SK-N-SH treated with all-trans-retinoic acid at 6 μM for 48 hours (cell line): ENCODE data around the gene AP3S1.
"Not testable (repeated sequence)": the region's sequence is repeated elsewhere in the genome, so short reads cannot be mapped to it uniquely, and the experiment has no call there.

ENCODE experiments used
- ATAC-seq: fragments of 200-7000 bp; cut with Tn5 transposase; 3 replicates; pipeline ENCODE4 v1.9.1; 2020; ENCODE audit warnings: mild to moderate bottlenecking, moderate library complexity
- BACH2 ChIP-seq: fragments of 250-450 bp; sonication (Bioruptor Pico); IDR thresholded peaks from 2 replicates; pipeline ENCODE4 v1.9.0; 2021; ENCODE audit warnings: mild to moderate bottlenecking, borderline replicate concordance
- CSRNP3 ChIP-seq: fragments of 250-450 bp; sonication (Bioruptor Pico); IDR thresholded peaks from 2 replicates; pipeline ENCODE4 v1.5.1; 2021; ENCODE audit warnings: mild to moderate bottlenecking, moderate library complexity
- ESRRG ChIP-seq: fragments of 250-450 bp; sonication (Bioruptor Pico); IDR thresholded peaks from 2 replicates; pipeline ENCODE4 v1.6.1; 2021; ENCODE audit warnings: mild to moderate bottlenecking
- GLIS3 ChIP-seq: fragments of 250-450 bp; sonication (Bioruptor Pico); IDR thresholded peaks from 2 replicates; pipeline ENCODE4 v1.5.0; 2020; ENCODE audit warnings: mild to moderate bottlenecking, moderate library complexity
- ISL1 ChIP-seq: fragments of 250-450 bp; sonication (Bioruptor Pico); IDR thresholded peaks from 2 replicates; pipeline ENCODE4 v2.1.2; 2022; ENCODE audit warnings: mild to moderate bottlenecking, moderate library complexity
- OSR1 ChIP-seq: fragments of 250-450 bp; sonication (Bioruptor Pico); IDR thresholded peaks from 2 replicates; pipeline ENCODE4 v1.8.0; 2022; ENCODE audit warnings: moderate library complexity, mild to moderate bottlenecking, inconsistent platforms
- PATZ1 ChIP-seq: fragments of 250-450 bp; sonication (Bioruptor Pico); IDR thresholded peaks from 2 replicates; pipeline ENCODE4 v1.8.0; 2020; ENCODE audit warnings: mild to moderate bottlenecking, moderate library complexity, borderline replicate concordance
- SNAI2 ChIP-seq: fragments of 250-450 bp; sonication (Bioruptor Pico); IDR thresholded peaks from 2 replicates; pipeline ENCODE4 v1.5.0; 2020; ENCODE audit warnings: mild to moderate bottlenecking, moderate library complexity
- TCF4 ChIP-seq: fragments of 250-450 bp; sonication (Bioruptor Pico); IDR thresholded peaks from 2 replicates; pipeline ENCODE4 v1.8.0; 2021; ENCODE audit warnings: mild to moderate bottlenecking, moderate library complexity, borderline replicate concordance
- TOX ChIP-seq: fragments of 250-450 bp; sonication (Bioruptor Pico); IDR thresholded peaks from 2 replicates; pipeline ENCODE4 v1.8.0; 2021; ENCODE audit warnings: mild to moderate bottlenecking, moderate library complexity, borderline replicate concordance
- ZFP3 ChIP-seq: fragments of 250-450 bp; sonication (Bioruptor Pico); IDR thresholded peaks from 2 replicates; pipeline ENCODE4 v1.5.0; 2020; ENCODE audit warnings: mild to moderate bottlenecking, moderate library complexity
- ZFP30 ChIP-seq: fragments of 450-650 bp; formaldehyde crosslinking; IDR thresholded peaks from 2 replicates; pipeline ENCODE4 v1.5.0; 2022; ENCODE audit warnings: mild to moderate bottlenecking, moderate library complexity
- ZNF565 ChIP-seq: fragments of 450-650 bp; formaldehyde crosslinking; conservative IDR thresholded peaks from 2 replicates; pipeline ENCODE4 v1.5.0; 2020; ENCODE audit warnings: low read depth, mild to moderate bottlenecking, moderate library complexity
- ZNF70 ChIP-seq: fragments of 450-650 bp; formaldehyde crosslinking; IDR thresholded peaks from 2 replicates; pipeline ENCODE4 v1.5.0; 2020; ENCODE audit warnings: mild to moderate bottlenecking, moderate library complexity
- ZNF8 ChIP-seq: fragments of 450-650 bp; formaldehyde crosslinking; IDR thresholded peaks from 2 replicates; pipeline ENCODE4 v1.5.0; 2020; ENCODE audit warnings: mild to moderate bottlenecking, moderate library complexity
- TF ChIP-seq, protein P1 (sequence below): fragments of 250-450 bp; sonication (Bioruptor Pico); IDR thresholded peaks from 2 replicates; pipeline ENCODE4 v1.5.0; 2020; ENCODE audit warnings: mild to moderate bottlenecking, moderate library complexity

Gene AP3S1

GRCh38 chr5:115920171-115920725 is 78.5 kb downstream of the AP3S1 start:
- TF ChIP-seq GLIS3 (no peak), SNAI2 (CRISPR knock-in tag) (no peak), ZNF8 (CRISPR knock-in tag) (no peak), BACH2 (CRISPR knock-in tag) (no peak), OSR1 (CRISPR knock-in tag) (no peak), CSRNP3 (CRISPR knock-in tag) (no peak), PATZ1 (no peak), ZNF70 (CRISPR knock-in tag) (no peak), TCF4 (CRISPR knock-in tag) (no peak)
- ATAC-seq = no peak

DNA sequence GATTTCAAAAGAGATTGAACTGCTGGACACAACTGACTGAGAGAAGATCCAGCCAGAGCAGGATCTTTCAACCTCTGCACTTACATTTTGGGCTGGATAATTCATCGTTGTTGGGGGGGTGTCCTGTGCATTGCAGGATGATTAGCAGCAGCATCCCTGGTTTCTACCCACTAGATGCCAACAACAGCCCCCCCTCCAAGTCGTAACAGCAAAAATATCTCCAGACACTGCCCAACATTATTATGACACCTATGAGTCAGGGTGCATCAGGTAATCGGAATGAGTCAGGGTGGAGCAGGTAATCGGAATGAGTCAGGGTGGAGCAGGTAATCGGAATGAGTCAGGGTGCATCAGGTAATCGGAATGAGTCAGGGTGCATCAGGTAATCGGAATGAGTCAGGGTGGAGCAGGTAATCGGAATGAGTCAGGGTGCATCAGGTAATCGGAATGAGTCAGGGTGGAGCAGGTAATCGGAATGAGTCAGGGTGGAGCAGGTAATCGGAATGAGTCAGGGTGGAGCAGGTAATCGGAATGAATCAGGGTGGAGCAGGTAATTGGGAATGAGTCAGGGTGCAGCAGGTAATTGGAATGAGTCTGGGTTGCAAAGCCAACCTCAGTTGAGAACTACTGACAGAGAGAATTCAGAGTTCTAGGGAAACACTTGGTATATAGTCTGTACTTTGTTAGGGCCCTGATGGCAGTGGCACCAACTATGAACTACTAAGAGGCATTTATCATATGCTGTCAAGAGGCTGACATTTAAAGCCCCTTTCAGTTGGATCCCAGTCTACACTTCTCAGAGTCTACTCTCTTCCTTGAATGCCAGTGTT is 87.1 kb downstream of the AP3S1 start:
- ATAC-seq = not testable (repeated sequence)

DNA sequence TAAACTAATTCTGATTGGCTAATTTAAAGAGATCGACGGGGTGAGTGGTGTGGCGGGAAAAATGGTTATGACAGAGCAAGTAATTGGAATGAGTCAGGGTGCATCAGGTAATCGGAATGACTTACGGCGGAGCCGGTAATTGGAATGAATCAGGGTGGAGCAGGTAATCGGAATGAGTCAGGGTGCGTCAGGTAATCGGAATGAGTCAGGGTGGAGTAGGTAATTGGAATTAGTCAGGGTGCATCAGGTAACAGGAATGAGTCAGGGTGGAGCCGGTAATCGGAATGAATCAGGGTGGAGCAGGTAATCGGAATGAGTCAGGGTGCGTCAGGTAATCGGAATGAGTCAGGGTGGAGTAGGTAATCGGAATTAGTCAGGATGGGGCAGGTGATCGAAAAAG is 88.4 kb downstream of the AP3S1 start:
- ATAC-seq = not testable (repeated sequence)

DNA sequence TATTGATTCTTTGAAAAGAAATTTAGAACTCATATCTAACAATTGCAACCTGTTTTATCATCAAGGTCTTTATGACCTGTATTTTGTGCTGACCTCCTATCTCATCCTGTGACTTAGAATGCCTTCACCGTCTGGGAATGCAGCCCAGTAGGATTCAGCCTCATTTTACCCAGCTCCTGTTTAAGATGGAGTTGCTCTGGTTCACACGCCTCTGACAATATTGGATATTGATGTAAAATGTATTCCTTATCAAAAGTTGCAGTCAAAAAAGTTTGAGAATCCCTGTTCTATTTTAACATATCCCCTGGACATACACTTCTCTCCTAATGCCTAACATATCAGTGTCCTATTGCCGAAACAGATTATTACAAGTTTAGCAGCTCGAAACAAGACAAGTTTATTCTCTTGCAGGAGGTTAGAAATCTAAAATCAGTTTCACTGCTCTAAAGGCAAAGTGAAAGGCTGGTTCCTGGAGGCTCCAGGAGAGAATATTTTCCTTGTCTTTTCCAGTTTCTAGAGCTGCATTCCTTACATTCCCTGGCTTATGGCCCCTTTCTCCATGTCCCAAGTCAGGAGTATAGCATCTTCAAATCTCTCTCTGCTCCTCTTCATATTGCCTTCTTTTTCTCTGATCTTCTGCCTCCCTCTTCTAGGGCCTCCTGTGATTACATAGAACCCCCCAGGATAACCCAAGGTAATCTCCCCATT is 89.0 kb downstream of the AP3S1 start:
- ATAC-seq = no peak
- TF ChIP-seq ZNF565 (no peak), TOX (no peak), ZFP3 (CRISPR knock-in tag) (no peak), SNAI2 (CRISPR knock-in tag) (no peak), ZFP30 (CRISPR knock-in tag) (no peak), GLIS3 (no peak)
- TF ChIP-seq, all 23 proteins: peak for 0

DNA sequence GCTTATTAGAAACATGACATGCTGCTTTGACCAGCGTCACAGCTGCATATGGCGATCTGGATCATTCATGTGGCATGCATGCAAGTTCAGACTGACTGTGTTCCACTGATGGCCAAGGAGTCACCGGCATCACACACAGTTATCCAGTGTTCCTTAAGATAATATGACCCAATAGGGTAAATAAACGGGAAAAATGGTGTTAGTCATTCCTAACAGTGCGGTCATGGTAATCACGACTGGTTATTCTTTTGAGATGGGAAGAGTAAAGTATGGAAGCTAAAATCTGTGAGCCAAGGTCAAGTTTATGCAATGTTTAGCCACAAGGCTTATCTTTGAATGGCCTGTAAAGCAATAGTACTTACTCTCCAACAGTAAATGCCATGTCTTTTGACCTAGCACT is 91.3 kb downstream of the AP3S1 start:
- TF ChIP-seq ESRRG (CRISPR knock-in tag) (no peak), CSRNP3 (CRISPR knock-in tag) (no peak), ZNF565 (no peak), ZFP30 (CRISPR knock-in tag) (no peak), ISL1 (CRISPR knock-in tag) (no peak), OSR1 (CRISPR knock-in tag) (no peak)
- TF ChIP-seq, protein P1, sequence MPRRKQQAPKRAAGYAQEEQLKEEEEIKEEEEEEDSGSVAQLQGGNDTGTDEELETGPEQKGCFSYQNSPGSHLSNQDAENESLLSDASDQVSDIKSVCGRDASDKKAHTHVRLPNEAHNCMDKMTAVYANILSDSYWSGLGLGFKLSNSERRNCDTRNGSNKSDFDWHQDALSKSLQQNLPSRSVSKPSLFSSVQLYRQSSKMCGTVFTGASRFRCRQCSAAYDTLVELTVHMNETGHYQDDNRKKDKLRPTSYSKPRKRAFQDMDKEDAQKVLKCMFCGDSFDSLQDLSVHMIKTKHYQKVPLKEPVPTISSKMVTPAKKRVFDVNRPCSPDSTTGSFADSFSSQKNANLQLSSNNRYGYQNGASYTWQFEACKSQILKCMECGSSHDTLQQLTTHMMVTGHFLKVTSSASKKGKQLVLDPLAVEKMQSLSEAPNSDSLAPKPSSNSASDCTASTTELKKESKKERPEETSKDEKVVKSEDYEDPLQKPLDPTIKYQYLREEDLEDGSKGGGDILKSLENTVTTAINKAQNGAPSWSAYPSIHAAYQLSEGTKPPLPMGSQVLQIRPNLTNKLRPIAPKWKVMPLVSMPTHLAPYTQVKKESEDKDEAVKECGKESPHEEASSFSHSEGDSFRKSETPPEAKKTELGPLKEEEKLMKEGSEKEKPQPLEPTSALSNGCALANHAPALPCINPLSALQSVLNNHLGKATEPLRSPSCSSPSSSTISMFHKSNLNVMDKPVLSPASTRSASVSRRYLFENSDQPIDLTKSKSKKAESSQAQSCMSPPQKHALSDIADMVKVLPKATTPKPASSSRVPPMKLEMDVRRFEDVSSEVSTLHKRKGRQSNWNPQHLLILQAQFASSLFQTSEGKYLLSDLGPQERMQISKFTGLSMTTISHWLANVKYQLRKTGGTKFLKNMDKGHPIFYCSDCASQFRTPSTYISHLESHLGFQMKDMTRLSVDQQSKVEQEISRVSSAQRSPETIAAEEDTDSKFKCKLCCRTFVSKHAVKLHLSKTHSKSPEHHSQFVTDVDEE (CRISPR knock-in tag) = no peak
- no peak for ATAC-seq
